Measurements from ENCODE around the gene GREB1L. TPM values are rescaled to one million over a fixed set of nuclear protein-coding genes. Genes with fewer than 3 reads are reported as not detected.

GREB1L gene
- total and polyA plus RNA-seq, 2 of the 13 experiments (the other 11 are each of a cell fraction or from before 2014, with no cell fraction given): 0.17 to 0.66 TPM

GRCh38 chr18:21449367-21450290 lies 207.6 kb downstream of the GREB1L start:
- FAIRE-seq (no peak), ATAC-seq (no peak), DNase-seq (ENCODE audit: low spot score) (no peak)
- BruUV-seq (replicated peaks): no TSS peak
- intact Hi-C loops (cut with micrococcal nuclease; ENCODE audit: unreplicated experiment) (no loop called here), in situ Hi-C loops (cut with HindIII; ENCODE audit: extremely low pct_ligation_motif_present, low pct_unique_long_range_greater_than_20kb) (loop anchor here (5.0 kb wide), 1 partner anchor 257 kb away; no protein-coding TSS in a partner anchor)
- H3K4me1 ChIP-seq (ENCODE audit: insufficient read depth, low read length): no peaks in the 10 kb centered on the region
- H3K36me3 ChIP-seq (replicated peaks in 1 of 2; ENCODE audit: control insufficient read depth in 1 of 2, insufficient read depth in 2 of 2, low read length in 2 of 2): no peaks in the 10 kb centered on the region
- H3K79me2 ChIP-seq (ENCODE audit: insufficient read depth, low read length): no peaks in the 10 kb centered on the region
- TF ChIP-seq KDM2A (CRISPR knock-in tag; IDR thresholded peaks at IDR 0.05; ENCODE audit: borderline replicate concordance, low read depth) (no peak), ZNF605 (CRISPR knock-in tag; IDR thresholded peaks at IDR 0.05) (no peak), KMT2A (CRISPR knock-in tag; IDR thresholded peaks at IDR 0.05) (no peak), AHDC1 (CRISPR knock-in tag; IDR thresholded peaks at IDR 0.05; ENCODE audit: borderline replicate concordance) (no peak), TIGD3 (CRISPR knock-in tag; IDR thresholded peaks at IDR 0.05; ENCODE audit: borderline replicate concordance) (no peak), MYC (CRISPR knock-in tag; IDR thresholded peaks at IDR 0.05; ENCODE audit: borderline replicate concordance) (no peak), ATF4 (CRISPR knock-in tag; IDR thresholded peaks at IDR 0.05) (no peak), MYNN (CRISPR knock-in tag; IDR thresholded peaks at IDR 0.05; ENCODE audit: low read depth) (no peak), ZNF772 (CRISPR knock-in tag; IDR thresholded peaks at IDR 0.05) (no peak), ZBTB25 (CRISPR knock-in tag; IDR thresholded peaks at IDR 0.05) (no peak), NCOA2 (CRISPR knock-in tag; IDR thresholded peaks at IDR 0.05) (no peak), HMGA1 (CRISPR knock-in tag; conservative IDR thresholded peaks at IDR 0.05) (no peak)
- H4K20me1 ChIP-seq (ENCODE audit: insufficient read depth, low read length): no peaks in the 10 kb centered on the region
- H3K4me3 ChIP-seq (replicated peaks in 1 of 3; ENCODE audit: insufficient read depth in 1 of 3, low read depth in 2 of 3, low read length in 3 of 3): no peak overlapping the region
- H3K9me3 ChIP-seq (ENCODE audit: low read length): no peaks in the 10 kb centered on the region
- no peak overlapping the region for H2AFZ ChIP-seq (ENCODE audit: low read length)
- H3K27me3 ChIP-seq (ENCODE audit: control insufficient read depth in 1 of 2, insufficient read depth in 2 of 2, low read length in 2 of 2): no peaks in the 10 kb centered on the region; a peak in 1 of 5 replicates
- POLR2A ChIA-PET: no interaction called here
- 20% methylated on average over 5 of the region's 5 CpGs for WGBS (ENCODE audit: low lambda C conversion rate)
- CTCF ChIA-PET (ENCODE audit: low intra/inter-chr PET ratio, low total read pairs): no interaction called here
- H3K9ac ChIP-seq (ENCODE audit: insufficient read depth, low read depth, low read length): no peak overlapping the region
- no peak overlapping the region for H3K4me2 ChIP-seq (ENCODE audit: low read depth, low read length)
- H3K27ac ChIP-seq (ENCODE audit: extremely low read length, insufficient read depth, low read length): no peak overlapping the region

Measured in HepG2 (cell line).